Measurements from ENCODE around the gene GRAMD4. TPM values are rescaled to one million over a fixed set of nuclear protein-coding genes. Genes with fewer than 3 reads are reported as not detected.

Gene GRAMD4
- total RNA-seq, 1 experiment from 2014 or later, result 19.8 TPM

DNA sequence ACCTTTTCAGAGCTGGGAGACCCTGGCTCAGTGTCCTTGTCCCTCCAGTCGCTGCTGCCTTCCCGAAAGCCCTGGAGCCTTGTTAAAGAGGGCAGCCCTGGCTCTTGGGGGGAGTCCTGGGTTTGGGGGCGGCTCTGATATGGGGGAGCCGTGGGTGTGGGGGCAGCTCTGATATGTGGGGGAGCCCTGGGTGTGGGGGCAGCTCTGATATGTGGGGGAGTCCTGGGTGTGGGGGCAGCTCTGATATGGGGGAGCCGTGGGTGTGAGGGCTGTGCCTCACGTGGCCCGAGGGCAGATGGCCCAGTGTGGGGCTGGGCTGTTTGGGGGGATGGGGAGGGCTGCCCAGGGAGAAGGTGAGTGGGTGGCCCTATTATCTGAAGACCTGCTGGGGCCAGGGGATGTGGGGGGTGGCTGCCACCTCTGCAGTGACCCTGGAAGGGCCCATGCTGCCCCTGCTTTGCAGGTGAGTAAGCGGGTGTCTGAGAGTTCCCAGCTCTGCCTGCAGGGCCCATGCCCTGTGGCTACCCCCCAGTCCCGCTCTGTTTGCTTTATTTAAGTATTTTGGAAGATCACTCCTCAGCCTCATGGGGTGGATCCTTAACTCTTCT, 30.9 kb upstream of the GRAMD4 start:
- peak overlapping the region; percentile 61 to 83 (median 80); a peak in 4 of 7 replicates for H3K27ac Mint-ChIP-seq
- Histone ChIP-seq H3K79me1 (ENCODE audit: insufficient read depth, low read depth, low read length, poor library complexity, severe bottlenecking) (no peaks in the 10 kb centered on the region), H4K91ac (ENCODE audit: insufficient read length, low read depth, low read length) (no peak overlapping the region), H3K9ac (ENCODE audit: extremely low read depth, insufficient read length, low read length) (no peak overlapping the region), H3K56ac (ENCODE audit: insufficient read length, low read depth, low read length) (no peak overlapping the region), H2BK5ac (ENCODE audit: insufficient read length, low read length) (no peak overlapping the region), H2AK5ac (ENCODE audit: insufficient read length, low read length) (no peak overlapping the region), H3K4me2 (ENCODE audit: insufficient read depth, insufficient read length, low read length) (no peak overlapping the region), H3K79me2 (ENCODE audit: insufficient read depth, low read length) (no peaks in the 10 kb centered on the region), H3K14ac (ENCODE audit: insufficient read depth, low read length) (no peak overlapping the region; the same call in 1 of the 2 replicates), H2BK20ac (ENCODE audit: low read depth, low read length, poor library complexity, severe bottlenecking) (no peak overlapping the region), H4K8ac (replicated peaks; ENCODE audit: insufficient read length, low read depth, low read length) (no peak overlapping the region), H3K4ac (ENCODE audit: low read depth, low read length) (no peak overlapping the region), H3K23ac (ENCODE audit: insufficient read length, low read depth, low read length) (no peak overlapping the region), H4K20me1 (ENCODE audit: control insufficient read depth, insufficient read depth, insufficient read length) (no peaks in the 10 kb centered on the region), H3K27me3 (ENCODE audit: insufficient read depth, low read length) (no peaks in the 10 kb centered on the region), H2BK12ac (ENCODE audit: insufficient read length, low read depth, low read length) (no peak overlapping the region), H3K4me1 (ENCODE audit: insufficient read depth, low read length) (no peaks in the 10 kb centered on the region; the same call in 1 of the 2 replicates), H3K18ac (ENCODE audit: insufficient read length, low read depth, low read length) (no peak overlapping the region), H2BK15ac (ENCODE audit: low read depth, low read length) (no peak overlapping the region), H2AFZ (ENCODE audit: low read length) (no peak overlapping the region), H3K27ac (ENCODE audit: insufficient read length, low read depth, low read length) (no peak overlapping the region), H3T11ph (ENCODE audit: low read length) (no peak overlapping the region), H4K5ac (ENCODE audit: insufficient read length, low read depth, low read length) (no peak overlapping the region), H2BK120ac (ENCODE audit: low read depth, low read length, poor library complexity, severe bottlenecking) (no peak overlapping the region), H3K23me2 (ENCODE audit: insufficient read length, low read depth, low read length, poor library complexity, severe bottlenecking) (no peaks in the 10 kb centered on the region), H3K9me3 (ENCODE audit: control insufficient read depth, low read depth, low read length) (no peaks in the 10 kb centered on the region)
- peaks cover 23 to 51% of the 10 kb centered on the region in 2 experiments for H3K4me1 Mint-ChIP-seq
- no peak overlapping the region for H3K4me3 Mint-ChIP-seq
- DNase-seq, result peak; percentile 23
- TF ChIP-seq, protein P1, sequence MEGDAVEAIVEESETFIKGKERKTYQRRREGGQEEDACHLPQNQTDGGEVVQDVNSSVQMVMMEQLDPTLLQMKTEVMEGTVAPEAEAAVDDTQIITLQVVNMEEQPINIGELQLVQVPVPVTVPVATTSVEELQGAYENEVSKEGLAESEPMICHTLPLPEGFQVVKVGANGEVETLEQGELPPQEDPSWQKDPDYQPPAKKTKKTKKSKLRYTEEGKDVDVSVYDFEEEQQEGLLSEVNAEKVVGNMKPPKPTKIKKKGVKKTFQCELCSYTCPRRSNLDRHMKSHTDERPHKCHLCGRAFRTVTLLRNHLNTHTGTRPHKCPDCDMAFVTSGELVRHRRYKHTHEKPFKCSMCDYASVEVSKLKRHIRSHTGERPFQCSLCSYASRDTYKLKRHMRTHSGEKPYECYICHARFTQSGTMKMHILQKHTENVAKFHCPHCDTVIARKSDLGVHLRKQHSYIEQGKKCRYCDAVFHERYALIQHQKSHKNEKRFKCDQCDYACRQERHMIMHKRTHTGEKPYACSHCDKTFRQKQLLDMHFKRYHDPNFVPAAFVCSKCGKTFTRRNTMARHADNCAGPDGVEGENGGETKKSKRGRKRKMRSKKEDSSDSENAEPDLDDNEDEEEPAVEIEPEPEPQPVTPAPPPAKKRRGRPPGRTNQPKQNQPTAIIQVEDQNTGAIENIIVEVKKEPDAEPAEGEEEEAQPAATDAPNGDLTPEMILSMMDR (conservative IDR thresholded peaks at IDR 0.05), result no peak
- WGBS (ENCODE audit: extremely low coverage, insufficient read length, low lambda C conversion rate), result no CpG with 5 or more reads among the region's 9 CpGs
- H3K36me3 Mint-ChIP-seq (ENCODE audit: insufficient read depth in 1 of 3, low read depth in 3 of 3), result no peaks in the 10 kb centered on the region
- H3K27me3 Mint-ChIP-seq (ENCODE audit: low read depth), result peaks cover 3% of the 10 kb centered on the region
- no peaks in the 10 kb centered on the region for H3K9me3 Mint-ChIP-seq

Measured in H9 (cell line).